22Rv1 (cell line): ENCODE data around the gene ERC1.

Source experiments
- ZFX ChIP-seq: fragments of 450-650 bp; IDR thresholded peaks from 2 replicates; pipeline ENCODE4 v1.6.1; 2017; ENCODE audit warnings: antibody characterized with exemption, borderline replicate concordance
- TF ChIP-seq, protein P1 (sequence below): fragments of 450-650 bp; IDR thresholded peaks from 2 replicates; pipeline ENCODE4 v1.5.1; 2017; ENCODE audit warnings: mild to moderate bottlenecking

DNA sequence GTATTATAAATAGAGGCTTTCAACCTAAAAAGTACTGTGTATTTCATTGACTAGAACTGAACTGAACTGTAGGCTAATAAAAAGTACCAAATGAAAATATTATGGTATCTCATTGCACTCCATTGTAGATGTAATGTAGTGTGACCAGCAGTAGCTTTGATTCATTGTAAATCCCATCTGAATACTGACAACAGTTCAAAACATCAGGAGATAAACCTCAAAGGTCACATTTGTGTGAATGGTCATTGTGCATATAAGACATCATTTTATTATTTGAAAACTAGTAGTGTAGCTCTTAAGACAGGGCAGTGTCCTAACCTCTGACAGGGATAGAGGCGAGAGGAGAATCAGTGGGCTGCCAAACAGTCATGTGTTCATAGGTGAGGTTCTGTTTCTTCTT is 316.8 kb downstream of the ERC1 start:
- TF ChIP-seq, protein P1, sequence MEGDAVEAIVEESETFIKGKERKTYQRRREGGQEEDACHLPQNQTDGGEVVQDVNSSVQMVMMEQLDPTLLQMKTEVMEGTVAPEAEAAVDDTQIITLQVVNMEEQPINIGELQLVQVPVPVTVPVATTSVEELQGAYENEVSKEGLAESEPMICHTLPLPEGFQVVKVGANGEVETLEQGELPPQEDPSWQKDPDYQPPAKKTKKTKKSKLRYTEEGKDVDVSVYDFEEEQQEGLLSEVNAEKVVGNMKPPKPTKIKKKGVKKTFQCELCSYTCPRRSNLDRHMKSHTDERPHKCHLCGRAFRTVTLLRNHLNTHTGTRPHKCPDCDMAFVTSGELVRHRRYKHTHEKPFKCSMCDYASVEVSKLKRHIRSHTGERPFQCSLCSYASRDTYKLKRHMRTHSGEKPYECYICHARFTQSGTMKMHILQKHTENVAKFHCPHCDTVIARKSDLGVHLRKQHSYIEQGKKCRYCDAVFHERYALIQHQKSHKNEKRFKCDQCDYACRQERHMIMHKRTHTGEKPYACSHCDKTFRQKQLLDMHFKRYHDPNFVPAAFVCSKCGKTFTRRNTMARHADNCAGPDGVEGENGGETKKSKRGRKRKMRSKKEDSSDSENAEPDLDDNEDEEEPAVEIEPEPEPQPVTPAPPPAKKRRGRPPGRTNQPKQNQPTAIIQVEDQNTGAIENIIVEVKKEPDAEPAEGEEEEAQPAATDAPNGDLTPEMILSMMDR: no peak
- TF ChIP-seq ZFX: no peak
